Bone marrow (tissue), 2 donors: ENCODE results near the gene SPEG.

Source experiments
- DNase-seq, 2 donors: peaks; one replicate each; lab custom pipeline; 2025; lab: John Stamatoyannopoulos, UW

Gene SPEG

DNA sequence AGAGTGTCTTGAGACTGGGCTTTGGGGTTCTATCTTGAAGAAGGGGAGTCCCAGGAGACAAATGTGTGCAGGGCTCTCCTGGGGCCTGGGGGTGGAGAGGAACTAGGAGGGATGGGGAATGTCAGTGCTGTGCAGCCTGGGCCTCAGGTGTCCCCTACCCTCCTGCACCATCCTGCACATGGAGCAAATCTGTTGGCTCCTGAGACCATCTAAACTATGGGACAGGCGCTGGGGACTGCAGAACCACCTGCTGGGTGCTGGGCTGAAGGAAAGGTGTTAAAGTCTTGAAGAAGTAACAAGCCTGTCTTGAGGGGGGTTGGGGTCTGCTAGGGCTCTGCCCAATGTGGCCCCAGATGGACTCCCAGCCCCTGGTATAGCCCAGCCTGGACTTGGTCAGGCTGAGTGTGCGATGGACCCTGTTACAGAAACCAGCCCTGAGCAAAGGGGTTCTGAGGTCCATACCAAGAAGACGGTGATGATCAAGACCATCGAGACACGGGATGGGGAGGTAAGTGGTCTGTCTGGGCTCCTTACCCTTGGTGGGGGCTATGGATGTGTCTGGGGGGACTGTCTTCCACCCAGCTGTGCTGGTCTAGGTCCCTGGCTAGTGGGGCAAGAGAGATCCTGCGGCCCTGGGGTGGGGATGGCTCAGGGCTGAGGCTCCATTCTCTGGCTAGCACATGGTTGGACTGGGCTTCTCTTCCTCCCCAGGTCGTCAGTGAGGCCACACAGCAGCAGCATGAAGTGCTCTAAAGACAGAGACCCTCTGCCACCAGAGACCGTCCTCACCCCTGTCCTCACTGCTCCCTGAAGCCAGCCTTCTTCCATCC, 9.2 kb upstream of the SPEG start:
- no peak for DNase-seq

GRCh38 chr2:219426068-219426443, 8.6 kb upstream of the SPEG start:
- DNase-seq, result no peak

DNA sequence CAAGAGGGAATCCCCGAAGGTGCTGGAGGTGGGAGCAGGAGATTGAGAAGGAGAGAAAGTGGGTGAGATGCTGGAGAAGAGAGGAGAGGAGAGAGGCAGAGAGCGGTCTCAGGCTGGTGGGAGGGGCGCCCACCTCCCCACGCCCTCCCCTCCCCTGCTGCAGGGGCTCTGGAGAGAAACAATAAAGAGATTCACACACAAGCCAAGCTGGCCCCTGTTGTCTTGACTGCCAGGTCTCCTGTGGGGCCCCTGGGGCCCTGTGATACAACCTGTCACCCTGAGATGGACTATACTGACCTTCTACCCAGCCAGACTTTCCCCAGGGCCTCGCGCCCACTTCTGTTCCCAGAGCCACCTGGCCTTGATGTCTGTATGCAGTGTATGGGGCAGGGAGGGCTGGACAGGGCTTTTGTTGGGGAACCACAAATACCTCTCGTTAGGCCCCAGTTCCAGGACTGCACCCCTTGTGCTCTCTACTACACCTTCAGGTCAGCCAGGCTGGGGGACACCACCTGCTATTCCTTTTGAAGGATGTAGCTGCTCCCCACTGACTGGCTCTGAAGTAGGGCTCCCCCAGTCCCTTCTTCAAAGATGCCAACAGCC, 8.0 kb upstream of the SPEG start:
- no peak for DNase-seq

- DNase-seq, result no peak
These were observed 6.2 kb upstream of the SPEG start for GRCh38 chr2:219428469-219428868.

DNA sequence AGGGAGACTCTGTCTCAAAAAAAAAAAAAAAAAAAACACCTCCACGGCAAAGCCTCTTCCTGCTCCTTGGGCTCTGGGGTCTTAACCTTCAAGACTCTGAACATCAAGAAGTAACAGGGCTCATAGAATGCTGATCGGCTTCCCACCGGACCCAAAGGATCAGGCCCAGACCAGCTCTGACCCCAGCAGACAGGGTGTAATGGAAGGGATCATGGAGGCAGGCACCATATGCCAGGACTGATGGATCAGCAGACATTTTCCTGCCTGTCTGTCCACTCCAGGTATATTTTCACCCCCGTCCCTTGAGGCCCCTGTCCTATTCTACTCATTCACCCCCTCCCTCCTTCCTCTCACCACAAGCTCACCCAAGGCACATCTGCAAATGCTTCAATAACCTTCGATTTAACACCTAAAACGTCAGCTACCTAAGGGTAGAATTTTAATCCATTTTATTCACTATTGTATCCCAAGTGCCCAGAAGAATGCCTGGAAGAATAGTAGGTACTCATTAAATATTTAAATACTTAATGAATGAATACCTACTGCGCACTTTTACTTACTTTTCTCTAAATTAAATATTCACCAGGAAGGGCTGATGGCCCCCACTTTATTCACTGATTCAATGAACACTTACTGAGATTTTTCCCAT, 4.6 kb upstream of the SPEG start:
- DNase-seq, result no peak

DNA sequence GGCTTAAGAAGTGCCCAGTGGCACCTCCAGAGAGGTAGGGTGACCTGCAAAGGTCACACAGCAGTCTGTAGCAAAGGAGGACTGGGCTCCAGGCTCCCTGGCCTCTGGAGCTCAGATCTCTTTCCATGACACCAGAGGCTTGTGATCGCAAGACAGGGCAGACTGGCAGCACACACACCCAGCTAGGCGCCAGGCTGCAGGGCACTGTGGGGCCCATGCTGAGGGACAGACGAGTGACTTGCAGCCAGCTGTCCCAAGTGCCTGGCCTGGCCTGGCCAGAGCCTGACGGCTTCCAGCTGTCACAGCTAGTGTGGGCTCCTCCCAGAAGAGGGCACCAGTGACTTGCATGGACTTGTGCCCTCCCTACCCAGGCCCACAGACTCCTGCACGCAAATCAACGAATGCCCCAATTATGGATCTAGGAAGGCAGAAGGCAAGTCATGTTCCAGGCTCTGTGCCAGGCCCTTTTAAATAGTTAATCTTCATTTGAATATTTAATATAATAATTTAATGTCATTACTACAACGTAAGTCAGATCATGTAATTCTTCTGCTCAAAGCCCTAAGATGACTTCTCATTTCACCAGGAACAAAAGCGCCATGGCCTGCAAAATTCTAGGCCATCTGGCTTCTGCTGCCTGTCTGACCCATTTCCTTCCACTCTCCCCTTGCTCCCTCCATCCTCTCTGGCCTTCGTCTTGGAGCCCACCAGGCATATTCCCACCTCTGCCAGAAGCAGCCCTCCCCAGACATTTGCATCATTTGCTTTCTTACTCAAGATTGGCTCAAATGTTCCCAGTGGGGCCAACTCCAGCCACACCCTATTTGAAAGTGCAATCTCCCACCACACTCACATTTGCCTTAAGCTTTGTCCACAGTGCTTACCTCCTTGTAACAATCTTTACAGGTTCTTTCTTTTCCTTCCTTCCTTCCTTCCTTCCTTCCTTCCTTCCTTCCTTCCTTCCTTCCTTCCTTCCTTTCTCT, 3.7 kb upstream of the SPEG start:
- no peak for DNase-seq

- no peak for DNase-seq
These were observed 776 bp upstream of the SPEG start for GRCh38 chr2:219433666-219434467.

DNA sequence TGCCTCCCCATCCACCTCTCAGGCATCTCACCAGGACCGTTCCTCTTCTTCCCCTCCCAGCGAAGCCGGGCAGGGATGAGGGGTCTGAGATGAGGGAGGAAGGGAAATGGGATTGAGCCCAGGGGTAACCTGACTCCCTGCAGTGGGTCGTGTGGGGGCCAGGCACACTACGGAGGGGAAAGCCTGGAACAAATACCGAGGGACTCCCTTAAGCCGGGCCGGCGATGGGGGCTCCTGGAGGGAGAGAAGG, 250 bp upstream of the SPEG start:
- no peak for DNase-seq

DNA sequence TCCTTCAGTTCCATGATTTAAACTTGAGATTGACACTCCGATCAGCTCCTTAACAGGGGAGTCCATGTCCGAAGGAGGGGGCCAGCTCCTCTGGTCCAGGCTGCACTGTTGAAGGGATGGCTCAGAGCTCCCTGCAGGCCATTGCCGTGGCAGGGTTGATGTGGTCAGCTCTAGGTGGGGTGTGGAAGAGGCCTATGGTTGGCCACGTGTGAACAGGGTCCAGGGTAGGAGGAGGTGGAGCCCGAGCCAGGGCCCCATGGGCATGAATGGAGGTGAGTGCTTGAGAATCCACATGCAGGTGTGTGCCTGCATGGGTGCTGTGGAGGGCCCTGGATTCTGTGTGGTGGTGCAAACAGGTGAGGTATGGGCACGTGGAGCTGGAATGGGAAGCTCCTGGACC, 1.1 kb downstream of the SPEG start:
- no peak for DNase-seq

- no peak for DNase-seq
These were observed 1.8 kb downstream of the SPEG start for GRCh38 chr2:219436491-219436890.

GRCh38 chr2:219437141-219437540, 2.5 kb downstream of the SPEG start:
- no peak for DNase-seq

GRCh38 chr2:219437690-219438206, 3.1 kb downstream of the SPEG start:
- DNase-seq, result no peak

DNA sequence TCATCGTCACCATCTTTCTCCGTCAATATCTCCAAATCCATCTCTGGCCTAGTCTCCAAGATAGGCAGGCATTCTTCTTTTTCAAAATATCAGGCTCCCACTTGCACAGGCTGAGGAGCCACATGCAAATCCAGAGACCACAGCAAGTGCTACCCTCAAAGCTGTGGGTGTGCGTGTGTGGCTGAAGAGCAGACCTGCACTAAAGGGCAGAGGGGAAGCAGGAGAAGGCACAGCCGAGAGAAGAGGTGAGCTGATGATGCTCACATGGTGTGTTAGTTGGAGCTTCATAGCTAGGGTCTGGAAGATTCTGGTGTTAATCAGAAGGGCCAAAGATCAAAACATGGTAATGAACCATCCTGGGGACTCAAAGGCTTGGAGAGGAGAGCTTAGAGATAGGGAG, 3.8 kb downstream of the SPEG start:
- no peak for DNase-seq

DNA sequence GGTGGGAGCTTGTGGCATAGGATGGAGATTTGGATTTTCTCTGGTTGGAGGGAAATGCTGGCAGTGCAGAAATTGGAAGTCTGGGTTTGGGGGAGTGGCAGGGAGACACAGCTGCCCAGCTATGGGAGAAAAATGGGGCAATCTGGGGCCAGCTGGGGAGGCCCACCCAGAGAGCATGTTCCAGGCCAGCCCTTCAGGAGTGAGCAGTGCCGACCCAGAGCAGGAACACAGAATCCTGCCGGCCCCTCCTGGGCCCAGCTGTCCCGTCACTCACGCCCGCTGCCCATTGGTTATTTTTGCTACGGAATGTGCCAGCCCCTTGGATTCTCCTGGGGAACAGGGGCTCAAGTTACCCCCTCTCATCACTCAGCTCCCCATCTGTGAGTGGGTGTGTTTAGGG, 4.9 kb downstream of the SPEG start:
- DNase-seq, result no peak

- no peak for DNase-seq
These were observed 6.0 kb downstream of the SPEG start for GRCh38 chr2:219440388-219441256.

DNA sequence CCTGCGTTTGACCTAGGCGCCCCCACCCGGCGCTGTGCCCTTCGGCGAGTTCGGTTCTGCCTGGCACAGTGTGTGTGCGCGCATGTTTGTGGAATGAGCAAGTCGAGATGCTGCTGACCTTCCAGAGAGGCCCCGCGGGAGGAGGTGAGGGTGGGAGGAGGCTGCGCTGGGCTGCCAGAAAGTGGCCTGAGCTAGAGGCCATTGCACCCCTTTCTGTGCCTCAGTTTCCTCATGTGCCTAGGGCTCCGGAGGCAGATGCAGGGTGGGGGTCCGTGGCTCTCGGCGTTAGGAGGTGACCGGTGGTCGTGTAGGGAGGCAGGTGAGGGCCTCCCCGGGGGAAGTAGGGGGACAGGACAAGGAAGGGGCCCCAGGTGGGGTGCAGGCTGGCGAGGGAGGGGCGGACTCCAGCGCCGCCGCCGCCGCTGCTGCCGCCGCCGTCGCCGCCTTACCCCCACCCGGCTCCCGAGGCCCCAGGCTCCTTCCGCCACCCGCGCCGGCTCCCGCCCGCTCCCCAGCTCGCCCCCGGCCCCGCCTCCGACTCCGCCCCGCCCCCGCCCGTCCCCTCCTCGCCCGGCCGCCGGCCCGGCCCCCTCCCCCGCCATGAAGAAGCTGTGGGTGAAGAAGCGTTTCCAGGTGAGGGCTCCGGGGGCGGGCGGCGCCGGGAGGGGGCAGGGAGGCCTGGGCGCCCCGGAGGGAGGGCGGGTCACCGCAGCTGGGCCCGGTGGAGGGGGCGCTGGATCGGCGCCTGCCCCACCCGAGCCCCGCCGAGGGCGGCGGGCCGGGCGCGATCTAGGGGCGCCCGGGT, 7.0 kb downstream of the SPEG start:
- no peak for DNase-seq

GRCh38 chr2:219442256-219443015, 7.8 kb downstream of the SPEG start:
- DNase-seq, result no peak

GRCh38 chr2:219443016-219443696, 8.5 kb downstream of the SPEG start:
- no peak for DNase-seq
